OCI-LY3 (cell line): ENCODE measurements around the gene SBNO2.

ENCODE experiments used
- CTCF ChIP-seq: fragments of 200-600, 300-600 bp; sonication (generic); IDR thresholded peaks from 2 replicates; pipeline ENCODE4 v1.5.1; 2014; ENCODE audit warnings: antibody characterized with exemption, low read length, low read depth
- EZH2phosphoT487 ChIP-seq: fragments of 200-600 bp; shearing (Covaris generic); IDR thresholded peaks from 2 replicates; pipeline ENCODE4 v1.6.1; 2018; ENCODE audit warnings: antibody characterized with exemption, mixed run types, low read depth

GRCh38 chr19:1131718-1132551, 42.1 kb downstream of the SBNO2 start:
- TF ChIP-seq CTCF (no peak), EZH2phosphoT487 (no peak)
